ENCODE results near the gene PAPLN.
A peak's percentile ranks its signal among the peaks of the same experiment; 100 is the strongest.

The PAPLN gene

GRCh38 chr14:73258845-73259611 is 21.7 kb downstream of the PAPLN start:
- H3K9me3 Mint-ChIP-seq = no peaks in the 10 kb centered on the region
- no peaks in the 10 kb centered on the region for H3K36me3 Mint-ChIP-seq (ENCODE audit: low read depth)
- no peaks in the 10 kb centered on the region for H3K27me3 Mint-ChIP-seq
- no peak overlapping the region for H3K27ac Mint-ChIP-seq
- peaks cover 6% of the 10 kb centered on the region for H3K4me1 Mint-ChIP-seq (ENCODE audit: low read depth)
- H3K4me3 Mint-ChIP-seq = no peak overlapping the region

DNA sequence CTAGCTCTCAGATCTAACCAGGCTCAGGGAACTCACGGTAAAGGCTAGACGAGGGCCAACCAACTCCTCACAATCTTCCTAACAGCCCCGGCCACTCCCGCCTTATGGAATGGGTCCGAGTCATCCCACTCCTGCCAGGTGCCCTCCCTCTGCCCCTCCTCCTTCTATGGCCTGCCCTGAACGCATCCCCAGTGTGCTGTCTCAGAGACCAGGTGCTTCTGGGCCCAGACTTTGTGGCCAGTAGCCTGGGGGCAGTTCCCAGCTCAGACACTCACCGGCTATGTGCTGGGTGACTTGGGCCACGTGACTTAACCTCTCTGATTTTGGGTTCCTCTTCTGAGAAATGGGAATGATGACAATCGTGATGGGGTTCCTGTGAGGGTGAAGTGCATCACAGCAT is 22.5 kb downstream of the PAPLN start:
- H3K9me3 Mint-ChIP-seq = no peaks in the 10 kb centered on the region
- peaks cover 6% of the 10 kb centered on the region for H3K4me1 Mint-ChIP-seq (ENCODE audit: low read depth)
- H3K27me3 Mint-ChIP-seq = no peaks in the 10 kb centered on the region
- H3K4me3 Mint-ChIP-seq = no peak overlapping the region
- H3K27ac Mint-ChIP-seq = no peak overlapping the region
- no peaks in the 10 kb centered on the region for H3K36me3 Mint-ChIP-seq (ENCODE audit: low read depth)

- Mint-ChIP-seq H3K27me3 (peaks cover 2% of the 10 kb centered on the region), H3K4me1 (ENCODE audit: low read depth) (peaks cover 6% of the 10 kb centered on the region), H3K36me3 (ENCODE audit: low read depth) (no peaks in the 10 kb centered on the region), H3K9me3 (no peaks in the 10 kb centered on the region), H3K4me3 (no peak overlapping the region), H3K27ac (no peak overlapping the region)
Observed at GRCh38 chr14:73260574-73260973, 23.3 kb downstream of the PAPLN start.

GRCh38 chr14:73261075-73261474 is 23.8 kb downstream of the PAPLN start:
- Mint-ChIP-seq H3K9me3 (no peaks in the 10 kb centered on the region), H3K4me1 (ENCODE audit: low read depth) (peaks cover 6% of the 10 kb centered on the region), H3K27me3 (peaks cover 6% of the 10 kb centered on the region), H3K4me3 (no peak overlapping the region), H3K27ac (no peak overlapping the region), H3K36me3 (ENCODE audit: low read depth) (no peaks in the 10 kb centered on the region)

- Mint-ChIP-seq H3K27ac (no peak overlapping the region), H3K36me3 (ENCODE audit: low read depth) (no peaks in the 10 kb centered on the region), H3K27me3 (peaks cover 6% of the 10 kb centered on the region), H3K4me1 (ENCODE audit: low read depth) (peaks cover 6% of the 10 kb centered on the region), H3K9me3 (no peaks in the 10 kb centered on the region), H3K4me3 (no peak overlapping the region)
Observed at GRCh38 chr14:73261520-73262426, 24.5 kb downstream of the PAPLN start.

GRCh38 chr14:73262427-73263183 is 25.3 kb downstream of the PAPLN start:
- no peak overlapping the region for H3K27ac Mint-ChIP-seq
- H3K36me3 Mint-ChIP-seq (ENCODE audit: low read depth) = no peaks in the 10 kb centered on the region
- H3K27me3 Mint-ChIP-seq = peaks cover 6% of the 10 kb centered on the region
- no peaks in the 10 kb centered on the region for H3K9me3 Mint-ChIP-seq
- no peak overlapping the region for H3K4me3 Mint-ChIP-seq
- H3K4me1 Mint-ChIP-seq (ENCODE audit: low read depth) = peaks cover 6% of the 10 kb centered on the region

GRCh38 chr14:73263606-73264005 is 26.3 kb downstream of the PAPLN start:
- Mint-ChIP-seq H3K9me3 (no peaks in the 10 kb centered on the region), H3K4me3 (no peak overlapping the region), H3K27ac (no peak overlapping the region), H3K27me3 (peaks cover 6% of the 10 kb centered on the region), H3K36me3 (ENCODE audit: low read depth) (no peaks in the 10 kb centered on the region), H3K4me1 (ENCODE audit: low read depth) (no peaks in the 10 kb centered on the region)

DNA sequence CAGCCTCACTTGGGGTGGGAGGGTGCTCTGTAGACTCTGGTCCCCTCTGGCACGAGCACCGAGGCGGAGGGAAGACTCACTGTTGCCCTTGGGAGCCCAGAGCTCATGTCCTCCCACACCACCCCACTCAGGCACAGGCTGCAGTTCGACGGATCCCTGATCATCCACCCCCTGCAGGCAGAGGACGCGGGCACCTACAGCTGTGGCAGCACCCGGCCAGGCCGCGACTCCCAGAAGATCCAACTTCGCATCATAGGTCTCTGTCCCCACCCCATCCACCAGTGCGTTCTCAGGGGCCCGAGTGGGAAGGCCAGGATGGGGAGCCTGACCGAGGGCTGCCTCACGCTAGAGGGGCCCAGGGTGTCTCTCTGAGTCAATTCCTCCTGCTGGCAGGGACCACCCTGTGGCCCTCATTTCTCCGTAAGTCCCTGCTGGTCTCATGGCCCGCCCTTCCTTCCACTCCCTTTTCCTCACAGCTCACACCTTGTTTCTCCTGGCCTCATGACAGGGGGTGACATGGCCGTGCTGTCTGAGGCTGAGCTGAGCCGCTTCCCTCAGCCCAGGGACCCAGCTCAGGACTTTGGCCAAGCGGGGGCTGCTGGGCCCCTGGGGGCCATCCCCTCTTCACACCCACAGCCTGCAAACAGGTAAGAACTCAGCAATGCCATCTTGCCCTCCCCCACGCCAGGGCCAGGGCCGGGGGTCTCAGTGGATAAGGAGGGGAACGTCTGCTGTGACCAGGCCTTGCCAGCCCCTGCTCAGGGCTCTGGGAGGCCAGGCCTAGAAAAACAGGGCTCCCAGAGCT is 27.0 kb downstream of the PAPLN start:
- Mint-ChIP-seq H3K4me3 (no peak overlapping the region), H3K9me3 (no peaks in the 10 kb centered on the region), H3K4me1 (ENCODE audit: low read depth) (peaks cover under 1% of the 10 kb centered on the region), H3K27me3 (peaks cover 11% of the 10 kb centered on the region), H3K36me3 (ENCODE audit: low read depth) (no peaks in the 10 kb centered on the region), H3K27ac (no peak overlapping the region)

GRCh38 chr14:73264885-73265720 is 27.8 kb downstream of the PAPLN start:
- Mint-ChIP-seq H3K27me3 (peaks cover 14% of the 10 kb centered on the region), H3K27ac (no peak overlapping the region), H3K4me3 (no peak overlapping the region), H3K36me3 (ENCODE audit: low read depth) (no peaks in the 10 kb centered on the region), H3K4me1 (ENCODE audit: low read depth) (peaks cover 7% of the 10 kb centered on the region), H3K9me3 (no peaks in the 10 kb centered on the region)

- Mint-ChIP-seq H3K4me1 (ENCODE audit: low read depth) (peaks cover 13% of the 10 kb centered on the region), H3K9me3 (no peaks in the 10 kb centered on the region), H3K27me3 (peaks cover 20% of the 10 kb centered on the region), H3K36me3 (ENCODE audit: low read depth) (no peaks in the 10 kb centered on the region), H3K4me3 (no peak overlapping the region), H3K27ac (no peak overlapping the region)
Observed at GRCh38 chr14:73265721-73266046, 28.4 kb downstream of the PAPLN start.

GRCh38 chr14:73266317-73266716 is 29.0 kb downstream of the PAPLN start:
- H3K27me3 Mint-ChIP-seq = peaks cover 22% of the 10 kb centered on the region
- no peak overlapping the region for H3K27ac Mint-ChIP-seq
- H3K4me1 Mint-ChIP-seq (ENCODE audit: low read depth) = peaks cover 15% of the 10 kb centered on the region
- H3K4me3 Mint-ChIP-seq = no peak overlapping the region
- no peaks in the 10 kb centered on the region for H3K36me3 Mint-ChIP-seq (ENCODE audit: low read depth)
- no peaks in the 10 kb centered on the region for H3K9me3 Mint-ChIP-seq

DNA sequence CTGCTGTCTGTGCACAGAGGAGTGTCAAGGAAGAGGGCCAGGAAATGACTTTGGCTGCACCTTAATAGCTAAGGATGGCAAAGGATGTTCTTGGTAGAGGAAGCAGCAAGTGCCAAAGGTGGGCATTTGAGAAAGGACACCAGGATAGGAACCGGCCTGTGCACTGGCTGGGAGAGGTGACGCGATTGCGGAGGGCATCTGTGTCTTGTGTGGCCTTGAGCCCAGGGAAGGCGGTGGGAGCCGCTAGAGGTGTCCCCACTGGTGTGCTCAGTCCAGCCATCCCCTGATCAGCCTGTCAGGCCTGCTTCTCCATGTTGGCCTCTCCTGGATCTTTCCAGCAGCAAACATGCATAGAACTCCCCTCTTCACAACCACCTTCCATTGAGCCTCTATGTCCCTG is 30.2 kb downstream of the PAPLN start:
- Mint-ChIP-seq H3K36me3 (ENCODE audit: low read depth) (no peaks in the 10 kb centered on the region), H3K9me3 (no peaks in the 10 kb centered on the region), H3K4me1 (ENCODE audit: low read depth) (peaks cover 15% of the 10 kb centered on the region), H3K4me3 (no peak overlapping the region), H3K27me3 (peaks cover 22% of the 10 kb centered on the region), H3K27ac (no peak overlapping the region)

DNA sequence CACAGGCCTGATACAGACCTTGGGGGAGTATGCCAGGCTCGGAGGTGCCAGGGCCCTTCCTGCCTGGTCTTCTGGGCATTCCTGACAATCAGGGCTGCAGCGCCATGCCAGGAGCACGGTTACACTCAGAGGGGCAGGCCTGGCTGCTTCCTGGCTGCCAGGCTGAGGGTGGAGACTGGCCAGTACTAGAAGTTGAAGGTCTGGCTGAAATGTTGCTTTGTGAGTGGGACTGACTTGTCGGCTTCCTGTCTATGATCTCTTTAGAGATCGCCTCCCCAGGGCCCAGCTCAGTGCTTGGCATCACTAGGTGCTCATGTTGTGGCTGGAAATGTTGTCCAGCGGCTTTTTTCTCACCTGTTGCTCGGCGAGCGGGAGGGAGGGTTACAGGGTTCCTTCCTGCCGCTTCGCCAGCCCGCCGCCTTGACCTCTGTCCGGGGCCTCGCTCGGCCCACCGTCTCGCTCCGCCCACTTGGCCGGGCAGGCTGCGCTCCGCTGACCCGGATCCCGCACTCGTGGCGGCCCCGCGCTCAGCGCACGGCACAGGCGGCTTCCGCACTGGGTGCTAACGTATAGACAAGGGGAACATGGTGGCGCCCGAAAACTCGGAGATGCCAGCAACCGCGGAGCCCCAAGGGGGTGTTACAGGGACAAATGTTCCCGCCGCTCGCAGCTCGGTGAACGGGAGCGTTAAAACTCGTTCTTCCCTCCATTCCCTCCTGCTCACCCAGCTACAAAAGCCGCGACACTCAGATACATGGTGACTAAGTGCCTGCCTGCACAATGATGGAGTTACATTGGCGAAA is 32.6 kb downstream of the PAPLN start:
- no peaks in the 10 kb centered on the region for H3K9me3 Mint-ChIP-seq
- H3K4me3 Mint-ChIP-seq = peak overlapping the region; percentile 74
- H3K27me3 Mint-ChIP-seq = peaks cover 22% of the 10 kb centered on the region
- peaks cover 15% of the 10 kb centered on the region for H3K4me1 Mint-ChIP-seq (ENCODE audit: low read depth)
- no peak overlapping the region for H3K27ac Mint-ChIP-seq
- peaks cover 7% of the 10 kb centered on the region for H3K36me3 Mint-ChIP-seq (ENCODE audit: low read depth)
